ENCODE data around the gene PIK3C3.
A peak's percentile ranks its signal among the peaks of the same experiment; 100 is the strongest.

Gene PIK3C3

DNA sequence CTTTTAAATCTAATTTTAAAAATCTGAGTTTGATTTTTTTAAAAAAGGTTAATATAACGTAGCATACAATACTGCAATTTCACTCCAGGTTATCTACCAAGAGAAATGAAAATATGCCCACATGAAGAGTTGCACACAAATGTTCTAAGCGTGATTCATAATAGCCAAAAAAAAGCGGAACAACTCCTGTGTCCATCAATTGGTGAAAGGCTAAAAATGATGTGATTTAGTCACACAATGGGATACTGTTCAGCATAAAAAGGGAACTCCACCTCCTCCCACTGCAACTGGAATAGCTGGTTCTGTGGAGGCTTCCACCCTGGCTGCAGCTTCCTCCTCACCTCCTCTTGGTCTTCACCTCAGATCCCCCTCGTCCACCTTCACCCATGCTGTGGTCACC lies 132.8 kb downstream of the PIK3C3 start:
- Histone ChIP-seq H3K4me3 (ENCODE audit: low read depth, low read length) (no peak overlapping the region), H3K36me3 (no peaks in the 10 kb centered on the region), H3K27ac (no peak overlapping the region), H3K27me3 (ENCODE audit: insufficient read depth, low read depth, severe bottlenecking) (no peaks in the 10 kb centered on the region), H3K9me3 (ENCODE audit: severe bottlenecking) (no peaks in the 10 kb centered on the region)
- no peak for DNase-seq
- TF ChIP-seq, protein P1, sequence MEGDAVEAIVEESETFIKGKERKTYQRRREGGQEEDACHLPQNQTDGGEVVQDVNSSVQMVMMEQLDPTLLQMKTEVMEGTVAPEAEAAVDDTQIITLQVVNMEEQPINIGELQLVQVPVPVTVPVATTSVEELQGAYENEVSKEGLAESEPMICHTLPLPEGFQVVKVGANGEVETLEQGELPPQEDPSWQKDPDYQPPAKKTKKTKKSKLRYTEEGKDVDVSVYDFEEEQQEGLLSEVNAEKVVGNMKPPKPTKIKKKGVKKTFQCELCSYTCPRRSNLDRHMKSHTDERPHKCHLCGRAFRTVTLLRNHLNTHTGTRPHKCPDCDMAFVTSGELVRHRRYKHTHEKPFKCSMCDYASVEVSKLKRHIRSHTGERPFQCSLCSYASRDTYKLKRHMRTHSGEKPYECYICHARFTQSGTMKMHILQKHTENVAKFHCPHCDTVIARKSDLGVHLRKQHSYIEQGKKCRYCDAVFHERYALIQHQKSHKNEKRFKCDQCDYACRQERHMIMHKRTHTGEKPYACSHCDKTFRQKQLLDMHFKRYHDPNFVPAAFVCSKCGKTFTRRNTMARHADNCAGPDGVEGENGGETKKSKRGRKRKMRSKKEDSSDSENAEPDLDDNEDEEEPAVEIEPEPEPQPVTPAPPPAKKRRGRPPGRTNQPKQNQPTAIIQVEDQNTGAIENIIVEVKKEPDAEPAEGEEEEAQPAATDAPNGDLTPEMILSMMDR (IDR thresholded peaks at IDR 0.05; ENCODE audit: low read depth, low read length) = no peak

DNA sequence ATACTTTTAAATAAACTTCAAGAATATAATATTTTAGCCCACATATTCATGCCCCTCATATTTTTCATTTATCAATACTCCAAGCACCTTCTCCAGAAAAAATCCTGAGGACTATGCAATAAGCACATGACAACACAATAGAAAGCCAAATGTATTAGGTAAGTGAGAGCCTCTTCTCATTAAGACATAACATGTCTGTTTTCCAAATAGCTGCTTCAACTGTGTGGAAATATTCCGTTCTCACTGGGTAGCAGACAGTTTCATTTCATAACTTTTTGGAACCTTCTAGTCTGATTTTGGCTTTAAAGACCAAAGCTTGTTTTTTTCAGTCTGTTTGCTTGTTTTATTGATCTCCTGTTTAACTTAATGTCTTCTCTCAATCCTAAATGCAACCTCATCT lies 137.8 kb downstream of the PIK3C3 start:
- no peak overlapping the region for H3K4me3 ChIP-seq (ENCODE audit: low read depth, low read length)
- no peaks in the 10 kb centered on the region for H3K27me3 ChIP-seq (ENCODE audit: insufficient read depth, low read depth, severe bottlenecking)
- no peaks in the 10 kb centered on the region for H3K9me3 ChIP-seq (ENCODE audit: severe bottlenecking)
- 0 out of 2 replicates have a peak overlapping the region, but pooled peaks have one; percentile 9 for H3K27ac ChIP-seq
- H3K36me3 ChIP-seq = no peaks in the 10 kb centered on the region
- DNase-seq = no peak
- TF ChIP-seq, protein P1 (IDR thresholded peaks at IDR 0.05; ENCODE audit: low read depth, low read length) = no peak

- no peak overlapping the region for H3K4me3 ChIP-seq (ENCODE audit: low read depth, low read length)
- TF ChIP-seq, protein P1 (IDR thresholded peaks at IDR 0.05; ENCODE audit: low read depth, low read length) = no peak
- H3K36me3 ChIP-seq = no peaks in the 10 kb centered on the region
- no peak for DNase-seq
- H3K27ac ChIP-seq = no peak overlapping the region
- no peaks in the 10 kb centered on the region for H3K27me3 ChIP-seq (ENCODE audit: insufficient read depth, low read depth, severe bottlenecking)
- peaks cover 2% of the 10 kb centered on the region for H3K9me3 ChIP-seq (ENCODE audit: severe bottlenecking)
Measured at GRCh38 chr18:42094875-42095274, 139.8 kb downstream of the PIK3C3 start.

DNA sequence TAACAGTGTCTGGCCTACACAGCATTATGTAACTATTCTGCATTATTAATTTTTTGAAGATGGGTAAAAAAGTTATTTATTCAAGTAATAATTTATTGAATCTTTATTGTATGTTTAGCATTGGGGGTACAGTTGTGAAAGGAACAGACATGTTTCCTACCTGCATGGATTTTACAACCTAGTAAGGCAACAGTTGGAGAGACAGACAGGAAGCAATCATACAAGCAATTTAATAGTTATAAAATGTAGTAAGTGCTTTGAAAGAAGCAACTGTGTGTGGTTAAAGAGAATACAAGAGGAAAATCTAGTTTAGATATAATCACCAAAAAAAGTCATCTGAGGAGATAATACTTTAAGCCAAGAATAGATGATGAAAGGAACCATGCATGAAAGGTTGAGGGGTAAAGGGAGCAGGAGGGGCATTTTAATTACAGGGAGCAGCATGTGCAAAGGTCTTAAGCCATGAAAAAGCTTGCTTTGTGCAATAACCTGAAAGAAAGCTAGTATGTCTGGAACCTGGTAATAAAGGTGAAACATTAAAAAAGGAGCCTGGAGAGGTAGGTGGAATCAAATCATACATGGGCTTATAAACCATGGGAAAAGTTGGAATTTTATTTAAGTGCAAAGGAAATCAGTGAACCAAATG lies 140.8 kb downstream of the PIK3C3 start:
- H3K9me3 ChIP-seq (ENCODE audit: severe bottlenecking) = peaks cover 2% of the 10 kb centered on the region
- H3K36me3 ChIP-seq = no peaks in the 10 kb centered on the region
- TF ChIP-seq, protein P1 (IDR thresholded peaks at IDR 0.05; ENCODE audit: low read depth, low read length) = no peak
- no peak overlapping the region for H3K27ac ChIP-seq
- no peak overlapping the region for H3K4me3 ChIP-seq (ENCODE audit: low read depth, low read length)
- no peaks in the 10 kb centered on the region for H3K27me3 ChIP-seq (ENCODE audit: insufficient read depth, low read depth, severe bottlenecking)
- no peak for DNase-seq

- no peaks in the 10 kb centered on the region for H3K27me3 ChIP-seq (ENCODE audit: insufficient read depth, low read depth, severe bottlenecking)
- H3K4me3 ChIP-seq (ENCODE audit: low read depth, low read length) = no peak overlapping the region
- TF ChIP-seq, protein P1 (IDR thresholded peaks at IDR 0.05; ENCODE audit: low read depth, low read length) = no peak
- H3K36me3 ChIP-seq = no peaks in the 10 kb centered on the region
- no peak overlapping the region for H3K27ac ChIP-seq
- H3K9me3 ChIP-seq (ENCODE audit: severe bottlenecking) = peaks cover 2% of the 10 kb centered on the region
- DNase-seq = no peak
Measured at GRCh38 chr18:42100248-42100647, 145.2 kb downstream of the PIK3C3 start.

DNA sequence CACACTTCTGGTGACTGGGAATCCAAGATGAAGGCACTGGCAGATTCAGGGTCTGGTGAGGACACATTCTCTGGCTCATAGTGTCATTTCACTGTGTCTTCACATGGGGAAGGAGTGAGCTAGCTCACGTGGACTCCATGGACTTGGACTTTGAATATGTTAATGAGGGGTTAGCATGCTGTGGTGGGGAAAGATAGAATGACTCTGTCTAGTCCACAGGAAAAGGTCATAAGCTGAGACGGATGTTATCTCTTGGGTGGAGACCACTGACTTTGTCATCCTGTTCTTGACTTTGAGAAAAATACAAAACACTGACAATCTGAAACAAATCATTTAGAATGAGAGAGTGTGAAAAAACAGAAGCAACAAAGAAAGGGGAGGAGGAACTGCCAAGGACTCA lies 145.9 kb downstream of the PIK3C3 start:
- DNase-seq = no peak
- Histone ChIP-seq H3K9me3 (ENCODE audit: severe bottlenecking) (peaks cover 2% of the 10 kb centered on the region), H3K27ac (no peak overlapping the region), H3K36me3 (no peaks in the 10 kb centered on the region), H3K27me3 (ENCODE audit: insufficient read depth, low read depth, severe bottlenecking) (no peaks in the 10 kb centered on the region), H3K4me3 (ENCODE audit: low read depth, low read length) (no peak overlapping the region)
- TF ChIP-seq, protein P1 (IDR thresholded peaks at IDR 0.05; ENCODE audit: low read depth, low read length) = no peak
